GM13977 (cell line): ENCODE results near the gene AKAP6.

Experiments
- DNase-seq: peaks from one replicate; pipeline ENCODE4 v3.0.0; 2012; ENCODE audit warnings: low spot score
- in situ Hi-C: fragments of 300-500 bp; cut with MboI; formaldehyde crosslinking; loops from one replicate; pipeline ENCODE4 v1.12.0; 2022; ENCODE audit warnings: low sequenced_read_pairs, low pct_unique_long_range_greater_than_20kb, mixed read lengths, inconsistent platforms; ENCODE audit not compliant: unreplicated experiment
- TF ChIP-seq, protein P1 (sequence below): IDR thresholded peaks from 2 replicates; pipeline ENCODE4 v1.5.1; 2012; ENCODE audit warnings: mild to moderate bottlenecking, control low read depth; ENCODE audit not compliant: insufficient read depth; ENCODE audit errors: extremely low read depth, missing control alignments

The AKAP6 gene

GRCh38 chr14:32397861-32398640 lies 69.0 kb downstream of the AKAP6 start:
- no peak for DNase-seq
- in situ Hi-C loops = no loop called here
- TF ChIP-seq, protein P1, sequence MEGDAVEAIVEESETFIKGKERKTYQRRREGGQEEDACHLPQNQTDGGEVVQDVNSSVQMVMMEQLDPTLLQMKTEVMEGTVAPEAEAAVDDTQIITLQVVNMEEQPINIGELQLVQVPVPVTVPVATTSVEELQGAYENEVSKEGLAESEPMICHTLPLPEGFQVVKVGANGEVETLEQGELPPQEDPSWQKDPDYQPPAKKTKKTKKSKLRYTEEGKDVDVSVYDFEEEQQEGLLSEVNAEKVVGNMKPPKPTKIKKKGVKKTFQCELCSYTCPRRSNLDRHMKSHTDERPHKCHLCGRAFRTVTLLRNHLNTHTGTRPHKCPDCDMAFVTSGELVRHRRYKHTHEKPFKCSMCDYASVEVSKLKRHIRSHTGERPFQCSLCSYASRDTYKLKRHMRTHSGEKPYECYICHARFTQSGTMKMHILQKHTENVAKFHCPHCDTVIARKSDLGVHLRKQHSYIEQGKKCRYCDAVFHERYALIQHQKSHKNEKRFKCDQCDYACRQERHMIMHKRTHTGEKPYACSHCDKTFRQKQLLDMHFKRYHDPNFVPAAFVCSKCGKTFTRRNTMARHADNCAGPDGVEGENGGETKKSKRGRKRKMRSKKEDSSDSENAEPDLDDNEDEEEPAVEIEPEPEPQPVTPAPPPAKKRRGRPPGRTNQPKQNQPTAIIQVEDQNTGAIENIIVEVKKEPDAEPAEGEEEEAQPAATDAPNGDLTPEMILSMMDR = no peak

GRCh38 chr14:32399920-32400319 lies 70.8 kb downstream of the AKAP6 start:
- TF ChIP-seq, protein P1 = no peak
- in situ Hi-C loops = no loop called here
- no peak for DNase-seq

GRCh38 chr14:32400480-32400879 lies 71.4 kb downstream of the AKAP6 start:
- in situ Hi-C loops = no loop called here
- TF ChIP-seq, protein P1 = no peak
- DNase-seq = no peak

GRCh38 chr14:32403021-32403420 lies 73.9 kb downstream of the AKAP6 start:
- no peak for DNase-seq
- in situ Hi-C loops = no loop called here
- TF ChIP-seq, protein P1 = no peak

- TF ChIP-seq, protein P1 = no peak
- in situ Hi-C loops = no loop called here
- DNase-seq = no peak
Observed at GRCh38 chr14:32403688-32404087, 74.6 kb downstream of the AKAP6 start.

GRCh38 chr14:32404784-32405573 lies 75.9 kb downstream of the AKAP6 start:
- in situ Hi-C loops = no loop called here
- no peak for DNase-seq
- TF ChIP-seq, protein P1 = no peak
